Measurements from ENCODE around the gene DLX4.

The DLX4 gene

GRCh38 chr17:49963626-49964302 is 5.2 kb upstream of the DLX4 start:
- H3K4me3 ChIP-seq (ENCODE audit: low read length): no peak overlapping the region
- TF ChIP-seq CTCF (IDR thresholded peaks at IDR 0.05; ENCODE audit: insufficient read depth, low read depth, low read length, missing control alignments): no peak

GRCh38 chr17:49964303-49964768 is 4.7 kb upstream of the DLX4 start:
- DNase-seq (ENCODE audit: low read depth): no peak
- TF ChIP-seq CTCF (IDR thresholded peaks at IDR 0.05; ENCODE audit: insufficient read depth, low read depth, low read length, missing control alignments): no peak
- H3K4me3 ChIP-seq (ENCODE audit: low read length): no peak overlapping the region

More at GRCh38 chr17:49963626-49964302, 5.2 kb upstream of the DLX4 start:
- no peak for DNase-seq (ENCODE audit: low read depth)

GRCh38 chr17:49964769-49965523 is 4.0 kb upstream of the DLX4 start:
- no peak overlapping the region for H3K4me3 ChIP-seq (ENCODE audit: low read length)
- no peak for TF ChIP-seq CTCF (IDR thresholded peaks at IDR 0.05; ENCODE audit: insufficient read depth, low read depth, low read length, missing control alignments)
- DNase-seq (ENCODE audit: low read depth): no peak

- TF ChIP-seq CTCF (IDR thresholded peaks at IDR 0.05; ENCODE audit: insufficient read depth, low read depth, low read length, missing control alignments): no peak
Observed at GRCh38 chr17:49965524-49965909, 3.5 kb upstream of the DLX4 start.

GRCh38 chr17:49966767-49967166 is 2.2 kb upstream of the DLX4 start:
- DNase-seq (ENCODE audit: low read depth): no peak
- TF ChIP-seq CTCF (IDR thresholded peaks at IDR 0.05; ENCODE audit: insufficient read depth, low read depth, low read length, missing control alignments): no peak
- no peak overlapping the region for H3K4me3 ChIP-seq (ENCODE audit: low read length)

More at GRCh38 chr17:49965524-49965909, 3.5 kb upstream of the DLX4 start:
- no peak for DNase-seq (ENCODE audit: low read depth)
- H3K4me3 ChIP-seq (ENCODE audit: low read length): no peak overlapping the region

GRCh38 chr17:49967205-49967604 is 1.8 kb upstream of the DLX4 start:
- no peak overlapping the region for H3K4me3 ChIP-seq (ENCODE audit: low read length)
- DNase-seq (ENCODE audit: low read depth): no peak
- TF ChIP-seq CTCF (IDR thresholded peaks at IDR 0.05; ENCODE audit: insufficient read depth, low read depth, low read length, missing control alignments): no peak
